HepG2 (cell line): Measurements from ENCODE around the gene COMMD8. TPM values are rescaled to one million over a fixed set of nuclear protein-coding genes. Genes with fewer than 3 reads are reported as not detected.
A peak's percentile ranks its signal among the peaks of the same experiment; 100 is the strongest.

Experiments used
- ARNT ChIP-seq: fragments of 450-650 bp; IDR thresholded peaks from 2 replicates; pipeline ENCODE4 v1.6.1; 2017
- CREM ChIP-seq, 2 experiments: sonication (generic) in 1 of 2; formaldehyde crosslinking in 1 of 2; IDR thresholded peaks; 2 replicates each; pipeline versions ENCODE4 v1.4.0 to v1.6.1; 2016 to 2020; ENCODE audit warnings: antibody characterized with exemption in 1 of 2, mild to moderate bottlenecking in 1 of 2, missing genetic modification reagents in 1 of 2
- FOXP4 ChIP-seq: sonication (generic); formaldehyde crosslinking; IDR thresholded peaks from 2 replicates; pipeline ENCODE4 v1.4.0; 2020; ENCODE audit warnings: missing genetic modification reagents
- HMGA1 ChIP-seq: sonication (generic); formaldehyde crosslinking; conservative IDR thresholded peaks from 2 replicates; pipeline ENCODE4 v1.4.0; 2020; ENCODE audit warnings: missing genetic modification reagents
- ISL2 ChIP-seq: sonication (generic); formaldehyde crosslinking; IDR thresholded peaks from 2 replicates; pipeline ENCODE4 v1.5.0; 2020; ENCODE audit warnings: missing genetic modification reagents
- PCBP1 ChIP-seq: fragments of 200-400 bp; formaldehyde crosslinking; IDR thresholded peaks from 2 replicates; pipeline ENCODE4 v1.6.1; 2017; ENCODE audit warnings: mild to moderate bottlenecking, low read depth, low read length, borderline replicate concordance
- PHB2 ChIP-seq: fragments of 450-650 bp; IDR thresholded peaks from 2 replicates; pipeline ENCODE4 v1.6.1; 2018; ENCODE audit not compliant: partially characterized antibody
- REXO4 ChIP-seq: sonication (generic); formaldehyde crosslinking; IDR thresholded peaks from 2 replicates; pipeline ENCODE4 v1.8.0; 2022; ENCODE audit warnings: missing genetic modification reagents, mild to moderate bottlenecking, borderline replicate concordance
- SMARCC2 ChIP-seq: fragments of 450-650 bp; IDR thresholded peaks from 2 replicates; pipeline ENCODE4 v1.6.1; 2017; ENCODE audit warnings: antibody characterized with exemption, mild to moderate bottlenecking
- ZBTB25 ChIP-seq: IDR thresholded peaks from 2 replicates; pipeline ENCODE4 v1.6.1; 2018; ENCODE audit warnings: missing genetic modification reagents
- ZNF329 ChIP-seq: sonication (generic); formaldehyde crosslinking; IDR thresholded peaks from 2 replicates; pipeline ENCODE4 v1.9.0; 2021; ENCODE audit warnings: low read depth, mild to moderate bottlenecking, missing genetic modification reagents
- ZSCAN5A ChIP-seq: sonication (generic); formaldehyde crosslinking; IDR thresholded peaks from 2 replicates; pipeline ENCODE4 v1.8.0; 2022; ENCODE audit warnings: mild to moderate bottlenecking, missing genetic modification reagents, borderline replicate concordance
- polyA plus RNA-seq, 8 experiments: library from polyadenylated mRNA; depleted of rRNA in 3 of 8; stranded (reverse) in 7 of 8; unstranded in 1 of 8; fragments of >200 nt; fragmentation: Illumina TruSeq in 4 of 8; extraction: Trizol in 4 of 8; gene quantifications; 2 replicates each; pipeline versions ENCODE4 v1.2.1 to v1.2.3, GENCODE V29; 2011 to 2016; ENCODE audit warnings: low read depth in 4 of 8, missing spikeins in 1 of 8, mixed read lengths in 1 of 8; ENCODE audit not compliant: insufficient read depth in 1 of 8
- total RNA-seq, 5 experiments: library from RNA; depleted of rRNA; stranded (reverse); fragments of >200 nt; fragmentation: Illumina TruSeq; extraction: Trizol; gene quantifications; 2 replicates each; pipeline ENCODE4 v1.2.3, GENCODE V29; 2016; ENCODE audit warnings: low read depth in 1 of 5
- TF ChIP-seq, protein P1 (sequence below): IDR thresholded peaks from 2 replicates; pipeline ENCODE4 v1.6.1; 2016
- TF ChIP-seq, protein P2 (sequence below): sonication (generic); formaldehyde crosslinking; IDR thresholded peaks from 2 replicates; pipeline ENCODE4 v1.5.1; 2020; ENCODE audit warnings: mild to moderate bottlenecking, missing genetic modification reagents, moderate library complexity
- TF ChIP-seq, protein P3 (sequence below): IDR thresholded peaks from 2 replicates; pipeline ENCODE4 v1.6.1; 2012; ENCODE audit warnings: inconsistent platforms
- TF ChIP-seq, protein P4 (sequence below): sonication (generic); formaldehyde crosslinking; IDR thresholded peaks from 2 replicates; pipeline ENCODE4 v1.8.1; 2023; ENCODE audit warnings: mild to moderate bottlenecking, missing genetic modification reagents
- TF ChIP-seq, protein P5 (sequence below): sonication (generic); formaldehyde crosslinking; IDR thresholded peaks from 2 replicates; pipeline ENCODE4 v1.8.0; 2022; ENCODE audit warnings: missing genetic modification reagents, mild to moderate bottlenecking, borderline replicate concordance

Gene COMMD8
- total and polyA plus RNA-seq, 2 of the 13 experiments (the other 11 are each of a cell fraction or from before 2014, with no cell fraction given), result 7.1 to 20.3 TPM

DNA sequence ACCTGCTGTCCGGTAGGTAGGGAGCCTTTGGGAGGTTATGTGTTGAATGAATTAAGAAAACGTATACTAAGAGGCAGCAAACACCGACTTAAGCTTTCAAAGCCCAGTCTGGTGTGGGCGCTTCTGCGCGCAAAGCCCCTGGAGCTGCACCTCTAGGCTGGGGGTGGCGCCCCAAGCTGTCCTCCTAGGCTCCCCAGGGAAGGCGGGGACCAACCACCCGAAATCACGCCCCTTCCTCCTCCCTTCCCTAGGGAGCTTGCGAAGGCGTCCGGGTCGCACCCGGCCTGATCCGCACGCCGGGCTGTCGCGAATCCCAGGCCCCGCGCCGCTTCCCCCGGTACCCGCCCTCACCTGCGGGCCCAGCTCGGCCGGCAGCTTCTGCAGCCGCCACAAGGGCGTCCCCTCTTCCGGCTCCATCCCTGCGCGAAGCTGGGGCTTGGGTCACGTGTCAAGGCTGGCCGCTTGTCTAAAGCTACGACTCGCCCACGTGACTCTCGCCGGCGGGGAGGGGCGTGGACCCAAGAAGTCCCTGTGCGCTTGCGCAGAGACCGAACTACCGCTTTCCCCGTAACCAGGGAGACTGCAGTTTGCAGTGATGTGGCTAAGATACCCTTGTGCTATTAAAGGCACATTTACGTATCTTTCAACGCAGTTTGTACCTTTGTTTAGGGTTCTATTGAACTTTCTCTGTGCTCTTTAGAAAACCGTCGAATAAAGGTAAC lies at the start of gene COMMD8 (continued):
- TF ChIP-seq PCBP1, result no peak
- TF ChIP-seq, protein P1, sequence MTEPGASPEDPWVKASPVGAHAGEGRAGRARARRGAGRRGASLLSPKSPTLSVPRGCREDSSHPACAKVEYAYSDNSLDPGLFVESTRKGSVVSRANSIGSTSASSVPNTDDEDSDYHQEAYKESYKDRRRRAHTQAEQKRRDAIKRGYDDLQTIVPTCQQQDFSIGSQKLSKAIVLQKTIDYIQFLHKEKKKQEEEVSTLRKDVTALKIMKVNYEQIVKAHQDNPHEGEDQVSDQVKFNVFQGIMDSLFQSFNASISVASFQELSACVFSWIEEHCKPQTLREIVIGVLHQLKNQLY (CRISPR knock-in tag), result peak; percentile 57
- TF ChIP-seq ARNT, result no peak
- TF ChIP-seq HMGA1 (CRISPR knock-in tag), result no peak
- TF ChIP-seq SMARCC2, result no peak
- TF ChIP-seq ZNF329, result no peak
- no peak; the same call in 1 of the 2 replicates for TF ChIP-seq ZBTB25
- TF ChIP-seq, protein P2, sequence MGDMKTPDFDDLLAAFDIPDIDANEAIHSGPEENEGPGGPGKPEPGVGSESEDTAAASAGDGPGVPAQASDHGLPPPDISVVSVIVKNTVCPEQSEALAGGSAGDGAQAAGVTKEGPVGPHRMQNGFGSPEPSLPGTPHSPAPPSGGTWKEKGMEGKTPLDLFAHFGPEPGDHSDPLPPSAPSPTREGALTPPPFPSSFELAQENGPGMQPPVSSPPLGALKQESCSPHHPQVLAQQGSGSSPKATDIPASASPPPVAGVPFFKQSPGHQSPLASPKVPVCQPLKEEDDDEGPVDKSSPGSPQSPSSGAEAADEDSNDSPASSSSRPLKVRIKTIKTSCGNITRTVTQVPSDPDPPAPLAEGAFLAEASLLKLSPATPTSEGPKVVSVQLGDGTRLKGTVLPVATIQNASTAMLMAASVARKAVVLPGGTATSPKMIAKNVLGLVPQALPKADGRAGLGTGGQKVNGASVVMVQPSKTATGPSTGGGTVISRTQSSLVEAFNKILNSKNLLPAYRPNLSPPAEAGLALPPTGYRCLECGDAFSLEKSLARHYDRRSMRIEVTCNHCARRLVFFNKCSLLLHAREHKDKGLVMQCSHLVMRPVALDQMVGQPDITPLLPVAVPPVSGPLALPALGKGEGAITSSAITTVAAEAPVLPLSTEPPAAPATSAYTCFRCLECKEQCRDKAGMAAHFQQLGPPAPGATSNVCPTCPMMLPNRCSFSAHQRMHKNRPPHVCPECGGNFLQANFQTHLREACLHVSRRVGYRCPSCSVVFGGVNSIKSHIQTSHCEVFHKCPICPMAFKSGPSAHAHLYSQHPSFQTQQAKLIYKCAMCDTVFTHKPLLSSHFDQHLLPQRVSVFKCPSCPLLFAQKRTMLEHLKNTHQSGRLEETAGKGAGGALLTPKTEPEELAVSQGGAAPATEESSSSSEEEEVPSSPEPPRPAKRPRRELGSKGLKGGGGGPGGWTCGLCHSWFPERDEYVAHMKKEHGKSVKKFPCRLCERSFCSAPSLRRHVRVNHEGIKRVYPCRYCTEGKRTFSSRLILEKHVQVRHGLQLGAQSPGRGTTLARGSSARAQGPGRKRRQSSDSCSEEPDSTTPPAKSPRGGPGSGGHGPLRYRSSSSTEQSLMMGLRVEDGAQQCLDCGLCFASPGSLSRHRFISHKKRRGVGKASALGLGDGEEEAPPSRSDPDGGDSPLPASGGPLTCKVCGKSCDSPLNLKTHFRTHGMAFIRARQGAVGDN (CRISPR knock-in tag), result peak; percentile 93
- TF ChIP-seq, protein P3, sequence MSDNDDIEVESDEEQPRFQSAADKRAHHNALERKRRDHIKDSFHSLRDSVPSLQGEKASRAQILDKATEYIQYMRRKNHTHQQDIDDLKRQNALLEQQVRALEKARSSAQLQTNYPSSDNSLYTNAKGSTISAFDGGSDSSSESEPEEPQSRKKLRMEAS, result peak; percentile 93
- TF ChIP-seq, protein P4, sequence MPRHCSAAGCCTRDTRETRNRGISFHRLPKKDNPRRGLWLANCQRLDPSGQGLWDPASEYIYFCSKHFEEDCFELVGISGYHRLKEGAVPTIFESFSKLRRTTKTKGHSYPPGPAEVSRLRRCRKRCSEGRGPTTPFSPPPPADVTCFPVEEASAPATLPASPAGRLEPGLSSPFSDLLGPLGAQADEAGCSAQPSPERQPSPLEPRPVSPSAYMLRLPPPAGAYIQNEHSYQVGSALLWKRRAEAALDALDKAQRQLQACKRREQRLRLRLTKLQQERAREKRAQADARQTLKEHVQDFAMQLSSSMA (CRISPR knock-in tag), result no peak
- TF ChIP-seq, protein P5, sequence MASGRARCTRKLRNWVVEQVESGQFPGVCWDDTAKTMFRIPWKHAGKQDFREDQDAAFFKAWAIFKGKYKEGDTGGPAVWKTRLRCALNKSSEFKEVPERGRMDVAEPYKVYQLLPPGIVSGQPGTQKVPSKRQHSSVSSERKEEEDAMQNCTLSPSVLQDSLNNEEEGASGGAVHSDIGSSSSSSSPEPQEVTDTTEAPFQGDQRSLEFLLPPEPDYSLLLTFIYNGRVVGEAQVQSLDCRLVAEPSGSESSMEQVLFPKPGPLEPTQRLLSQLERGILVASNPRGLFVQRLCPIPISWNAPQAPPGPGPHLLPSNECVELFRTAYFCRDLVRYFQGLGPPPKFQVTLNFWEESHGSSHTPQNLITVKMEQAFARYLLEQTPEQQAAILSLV (CRISPR knock-in tag), result peak; percentile 88
- TF ChIP-seq ZSCAN5A (CRISPR knock-in tag), result peak; percentile 92; the same call in 1 of the 2 replicates
- 0 out of 2 replicates have a peak, but pooled peaks have one; percentile 38 for TF ChIP-seq ISL2 (CRISPR knock-in tag)
- no peak for TF ChIP-seq FOXP4 (CRISPR knock-in tag)
- TF ChIP-seq REXO4, result no peak
- TF ChIP-seq PHB2, result no peak
- no peak for TF ChIP-seq CREM (IDR thresholded peaks at IDR 0.05)
- TF ChIP-seq CREM (CRISPR knock-in tag; IDR thresholded peaks at IDR 0.05), result no peak
